HepG2 (cell line): ENCODE measurements around the gene NCOA6. TPM values are rescaled to one million over a fixed set of nuclear protein-coding genes. Genes with fewer than 3 reads are reported as not detected.
A peak's percentile ranks its signal among the peaks of the same experiment; 100 is the strongest.

ENCODE experiments used
- BCL6 ChIP-seq: IDR thresholded peaks from 2 replicates; pipeline ENCODE4 v1.6.1; 2016; ENCODE audit warnings: missing genetic modification reagents, missing compliant biosample characterization
- DPF2 ChIP-seq: sonication (generic); formaldehyde crosslinking; IDR thresholded peaks from 2 replicates; pipeline ENCODE4 v1.4.0; 2020; ENCODE audit warnings: mild to moderate bottlenecking, low read depth, missing genetic modification reagents, borderline replicate concordance
- FOSL2 ChIP-seq: sonication (generic); formaldehyde crosslinking; IDR thresholded peaks from 2 replicates; pipeline ENCODE4 v1.4.0; 2020; ENCODE audit warnings: missing genetic modification reagents
- FOXM1 ChIP-seq: sonication (generic); formaldehyde crosslinking; IDR thresholded peaks from 2 replicates; pipeline ENCODE4 v1.5.0; 2020; ENCODE audit warnings: missing genetic modification reagents
- GFI1 ChIP-seq: sonication (generic); formaldehyde crosslinking; IDR thresholded peaks from 2 replicates; pipeline ENCODE4 v1.5.0; 2020; ENCODE audit warnings: missing genetic modification reagents, mild to moderate bottlenecking, borderline replicate concordance
- GMEB1 ChIP-seq: sonication (generic); formaldehyde crosslinking; IDR thresholded peaks from 2 replicates; pipeline ENCODE4 v1.5.1; 2020; ENCODE audit warnings: missing genetic modification reagents, mild to moderate bottlenecking, borderline replicate concordance
- HNRNPH1 ChIP-seq: fragments of 200-400 bp; formaldehyde crosslinking; optimal IDR thresholded peaks from 2 replicates; pipeline ENCODE3; 2017; ENCODE audit warnings: mild to moderate bottlenecking, low read depth, low read length
- IKZF5 ChIP-seq: IDR thresholded peaks from 2 replicates; pipeline ENCODE4 v1.6.1; 2018; ENCODE audit warnings: missing genetic modification reagents, mild to moderate bottlenecking, missing compliant biosample characterization
- PAF1 ChIP-seq: IDR thresholded peaks from 2 replicates; pipeline ENCODE4 v1.6.1; 2016; ENCODE audit warnings: missing genetic modification reagents, missing compliant biosample characterization
- PBX2 ChIP-seq: IDR thresholded peaks from 2 replicates; pipeline ENCODE4 v1.6.1; 2016; ENCODE audit warnings: control low read depth
- PCBP1 ChIP-seq: fragments of 200-400 bp; formaldehyde crosslinking; IDR thresholded peaks from 2 replicates; pipeline ENCODE4 v1.6.1; 2017; ENCODE audit warnings: mild to moderate bottlenecking, low read depth, low read length, borderline replicate concordance
- RERE ChIP-seq: IDR thresholded peaks from 2 replicates; pipeline ENCODE4 v1.6.1; 2016; ENCODE audit warnings: low read depth, missing genetic modification reagents, missing compliant biosample characterization
- SMARCC2 ChIP-seq: fragments of 450-650 bp; IDR thresholded peaks from 2 replicates; pipeline ENCODE4 v1.6.1; 2017; ENCODE audit warnings: antibody characterized with exemption, mild to moderate bottlenecking
- SOX13 ChIP-seq, 3 experiments: fragments of 450-650 bp in 1 of 3; sonication (generic) in 1 of 3; formaldehyde crosslinking in 1 of 3; IDR thresholded peaks in 2 of 3; conservative IDR thresholded peaks in 1 of 3; 2 replicates each; pipeline versions ENCODE4 v1.5.0 to v1.6.1; 2016 to 2020; ENCODE audit warnings: antibody characterized with exemption in 1 of 3, mild to moderate bottlenecking in 1 of 3, missing compliant biosample characterization in 1 of 3, missing genetic modification reagents in 1 of 3, moderate library complexity in 1 of 3
- SOX5 ChIP-seq: IDR thresholded peaks from 2 replicates; pipeline ENCODE4 v1.6.1; 2016; ENCODE audit warnings: borderline replicate concordance
- TEAD3 ChIP-seq: optimal IDR thresholded peaks from 2 replicates; pipeline ENCODE3; 2016; ENCODE audit warnings: borderline replicate concordance
- ZBTB25 ChIP-seq: IDR thresholded peaks from 2 replicates; pipeline ENCODE4 v1.6.1; 2018; ENCODE audit warnings: missing genetic modification reagents
- ZNF766 ChIP-seq: sonication (generic); formaldehyde crosslinking; IDR thresholded peaks from 2 replicates; pipeline ENCODE4 v1.5.0; 2020; ENCODE audit warnings: missing genetic modification reagents, borderline replicate concordance
- polyA plus RNA-seq, 8 experiments: library from polyadenylated mRNA; depleted of rRNA in 3 of 8; stranded (reverse) in 7 of 8; unstranded in 1 of 8; fragments of >200 nt; fragmentation: Illumina TruSeq in 4 of 8; extraction: Trizol in 4 of 8; gene quantifications; 2 replicates each; pipeline versions ENCODE4 v1.2.1 to v1.2.3, GENCODE V29; 2011 to 2016; ENCODE audit warnings: low read depth in 4 of 8, missing spikeins in 1 of 8, mixed read lengths in 1 of 8; ENCODE audit not compliant: insufficient read depth in 1 of 8
- total RNA-seq, 5 experiments: library from RNA; depleted of rRNA; stranded (reverse); fragments of >200 nt; fragmentation: Illumina TruSeq; extraction: Trizol; gene quantifications; 2 replicates each; pipeline ENCODE4 v1.2.3, GENCODE V29; 2016; ENCODE audit warnings: low read depth in 1 of 5

NCOA6 gene
- total and polyA plus RNA-seq, 2 of the 13 experiments (the other 11 are each of a cell fraction or from before 2014, with no cell fraction given): 11.2 to 29.3 TPM

- no peak for TF ChIP-seq GMEB1 (CRISPR knock-in tag)
- TF ChIP-seq DPF2 (CRISPR knock-in tag): peak; percentile 44; the same call in 1 of the 2 replicates
- 0 out of 2 replicates have a peak, but pooled peaks have one; percentile 59 for TF ChIP-seq ZBTB25
- TF ChIP-seq FOXM1 (CRISPR knock-in tag): no peak
- TF ChIP-seq PBX2 (CRISPR knock-in tag): peak; percentile 47; the same call in 1 of the 2 replicates
- peak; percentile 74 for TF ChIP-seq SOX5 (CRISPR knock-in tag)
- TF ChIP-seq SMARCC2: no peak
- no peak for TF ChIP-seq HNRNPH1
- TF ChIP-seq PCBP1: no peak
- TF ChIP-seq FOSL2 (CRISPR knock-in tag): peak; percentile 16; the same call in 1 of the 2 replicates
- no peak for TF ChIP-seq PAF1 (CRISPR knock-in tag)
- TF ChIP-seq ZNF766 (CRISPR knock-in tag): no peak
- 0 out of 2 replicates have a peak, but pooled peaks have one; percentile 71 for TF ChIP-seq GFI1
- TF ChIP-seq BCL6 (CRISPR knock-in tag): peak; percentile 92
- TF ChIP-seq TEAD3 (CRISPR knock-in tag): peak; percentile 68
- 0 out of 2 replicates have a peak, but pooled peaks have one; percentile 21 for TF ChIP-seq IKZF5 (CRISPR knock-in tag)
- peak; percentile 35; the same call in 1 of the 2 replicates for TF ChIP-seq RERE
- no peak for TF ChIP-seq SOX13 (IDR thresholded peaks at IDR 0.05)
- TF ChIP-seq SOX13 (CRISPR knock-in tag; conservative IDR thresholded peaks at IDR 0.05 in 1 of 2, IDR thresholded peaks at IDR 0.05 in 1 of 2): peak in 1 of 2 experiments; percentile 80; a peak in 1 of 4 replicates
Measured at GRCh38 chr20:34712525-34713192, 112.8 kb downstream of the NCOA6 start (continued).
